ENCODE data around the gene HIP1R.

DNA sequence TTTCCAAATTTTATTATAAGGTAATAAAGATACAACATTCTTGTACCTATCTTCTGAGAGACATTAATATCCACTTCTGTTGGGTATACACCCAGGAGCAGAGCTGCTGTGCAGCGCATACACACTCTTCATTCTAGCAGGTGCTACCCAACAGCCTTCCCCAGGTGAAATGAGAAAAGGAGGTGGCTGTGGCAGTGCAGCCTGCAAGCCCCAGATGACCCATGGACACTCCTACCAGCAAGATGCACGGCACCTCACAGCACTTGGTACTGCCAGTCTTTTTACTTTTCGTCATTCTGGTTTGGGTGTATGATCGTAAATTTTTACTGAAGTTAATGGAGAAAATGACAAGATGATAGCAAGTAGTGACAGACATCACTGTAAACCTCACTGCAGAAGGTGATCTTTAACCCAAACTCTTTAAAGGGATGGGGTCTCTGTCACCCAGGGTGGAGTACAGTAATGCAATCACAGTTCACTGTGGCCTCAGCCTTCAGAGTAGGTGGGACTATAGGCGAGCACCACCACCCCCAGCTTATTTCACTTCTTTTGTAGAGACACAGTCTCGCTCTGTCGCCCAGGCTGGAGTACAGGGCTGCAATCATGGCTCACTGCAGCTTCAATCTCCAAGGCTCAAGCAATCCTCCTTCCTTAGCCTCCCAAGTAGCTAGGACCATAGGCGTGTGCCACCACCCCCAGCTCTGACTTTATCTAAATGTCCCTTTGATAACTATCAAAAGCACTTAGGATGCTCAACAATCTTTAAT lies 34.1 kb downstream of the HIP1R start:
- no peak for TF ChIP-seq POLR2A (IDR thresholded peaks at IDR 0.05)
- TF ChIP-seq, protein P1, sequence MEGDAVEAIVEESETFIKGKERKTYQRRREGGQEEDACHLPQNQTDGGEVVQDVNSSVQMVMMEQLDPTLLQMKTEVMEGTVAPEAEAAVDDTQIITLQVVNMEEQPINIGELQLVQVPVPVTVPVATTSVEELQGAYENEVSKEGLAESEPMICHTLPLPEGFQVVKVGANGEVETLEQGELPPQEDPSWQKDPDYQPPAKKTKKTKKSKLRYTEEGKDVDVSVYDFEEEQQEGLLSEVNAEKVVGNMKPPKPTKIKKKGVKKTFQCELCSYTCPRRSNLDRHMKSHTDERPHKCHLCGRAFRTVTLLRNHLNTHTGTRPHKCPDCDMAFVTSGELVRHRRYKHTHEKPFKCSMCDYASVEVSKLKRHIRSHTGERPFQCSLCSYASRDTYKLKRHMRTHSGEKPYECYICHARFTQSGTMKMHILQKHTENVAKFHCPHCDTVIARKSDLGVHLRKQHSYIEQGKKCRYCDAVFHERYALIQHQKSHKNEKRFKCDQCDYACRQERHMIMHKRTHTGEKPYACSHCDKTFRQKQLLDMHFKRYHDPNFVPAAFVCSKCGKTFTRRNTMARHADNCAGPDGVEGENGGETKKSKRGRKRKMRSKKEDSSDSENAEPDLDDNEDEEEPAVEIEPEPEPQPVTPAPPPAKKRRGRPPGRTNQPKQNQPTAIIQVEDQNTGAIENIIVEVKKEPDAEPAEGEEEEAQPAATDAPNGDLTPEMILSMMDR (IDR thresholded peaks at IDR 0.05), result no peak

Measured in thyroid gland (tissue), 4 donors.